HG03565 (cell line): ENCODE results near the gene PACSIN3.
"Not testable (repeated sequence)": the region's sequence is repeated elsewhere in the genome, so short reads cannot be mapped to it uniquely, and the experiment has no call there.

Experiments used
- ATAC-seq: cut with Tn5 transposase; IDR thresholded peaks from one replicate; pipeline ENCODE4 v1.9.1; 2021; ENCODE audit warnings: mild to moderate bottlenecking, moderate library complexity; ENCODE audit not compliant: unreplicated experiment

PACSIN3 gene

DNA sequence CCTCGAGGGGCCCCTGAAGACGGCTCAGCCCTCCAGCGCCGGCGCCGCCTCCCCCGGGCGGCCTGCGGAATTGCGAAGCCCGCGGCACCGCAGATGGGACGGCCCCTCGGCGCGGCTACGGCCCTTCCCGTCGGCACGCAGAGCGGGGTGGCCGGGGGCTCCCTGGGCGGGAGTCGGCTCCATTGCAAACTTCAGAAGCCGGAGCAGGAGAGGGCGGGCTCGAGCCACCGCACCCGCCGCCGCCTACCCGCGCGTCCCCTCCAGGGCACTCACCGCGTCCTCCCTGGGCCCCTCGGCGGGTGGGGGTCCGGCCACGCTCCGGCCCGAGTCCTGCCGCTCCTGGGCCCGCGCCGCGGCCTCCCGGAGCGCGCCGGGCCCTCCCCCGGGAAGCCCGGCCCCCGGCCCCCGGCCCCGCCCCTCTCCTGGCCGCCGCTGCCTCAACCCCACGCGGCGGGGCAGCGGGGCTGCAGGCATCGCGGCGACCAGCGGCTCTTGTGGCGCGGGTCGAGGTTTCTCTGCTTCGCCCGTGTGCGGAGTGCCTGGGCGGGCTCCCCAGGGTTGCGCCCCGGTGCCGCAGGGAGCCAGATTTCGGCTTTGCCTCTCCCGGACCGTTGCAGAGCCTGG is at the start of gene PACSIN3:
TSS of gene PACSIN3 (minus strand) at position 359 of the 624 bp plus-strand sequence. CDS start 3,707 bp downstream, outside the sequence.
- no peak for ATAC-seq

DNA sequence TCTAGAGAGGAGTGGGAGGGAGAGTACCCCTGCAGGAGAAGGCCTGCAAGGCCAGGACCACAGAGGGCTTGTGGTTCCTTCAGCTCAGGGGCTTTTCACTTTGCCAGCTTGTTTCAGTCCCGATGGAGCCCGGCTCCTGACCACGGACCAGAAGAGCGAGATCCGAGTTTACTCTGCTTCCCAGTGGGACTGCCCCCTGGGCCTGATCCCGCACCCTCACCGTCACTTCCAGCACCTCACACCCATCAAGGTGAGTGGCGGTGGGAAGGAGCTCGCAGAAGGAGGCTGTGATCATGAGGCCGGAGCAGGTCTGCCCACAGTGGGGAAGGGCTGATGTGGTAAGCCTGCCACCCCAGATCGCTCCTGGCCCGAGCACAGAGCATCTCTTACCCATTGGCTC is 48.9 kb upstream of the PACSIN3 start:
- no peak for ATAC-seq

DNA sequence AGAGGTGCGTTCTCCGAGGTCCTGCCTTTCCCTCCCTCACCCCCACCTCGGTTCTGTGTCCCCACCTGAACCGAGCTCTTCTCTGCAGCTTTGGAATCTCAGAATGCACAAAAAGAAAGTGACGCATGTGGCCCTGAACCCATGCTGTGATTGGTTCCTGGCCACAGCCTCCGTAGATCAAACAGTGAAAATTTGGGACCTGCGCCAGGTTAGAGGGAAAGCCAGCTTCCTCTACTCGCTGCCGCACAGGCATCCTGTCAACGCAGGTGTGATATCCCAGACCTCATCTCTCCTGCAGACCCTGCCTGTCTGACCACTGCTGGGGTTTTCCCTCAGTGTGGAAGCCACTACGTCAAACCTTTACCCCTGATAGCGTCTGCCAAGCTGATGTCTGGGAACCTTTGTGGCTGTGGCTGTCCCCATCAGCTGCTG is 48.5 kb upstream of the PACSIN3 start:
- ATAC-seq, result no peak

DNA sequence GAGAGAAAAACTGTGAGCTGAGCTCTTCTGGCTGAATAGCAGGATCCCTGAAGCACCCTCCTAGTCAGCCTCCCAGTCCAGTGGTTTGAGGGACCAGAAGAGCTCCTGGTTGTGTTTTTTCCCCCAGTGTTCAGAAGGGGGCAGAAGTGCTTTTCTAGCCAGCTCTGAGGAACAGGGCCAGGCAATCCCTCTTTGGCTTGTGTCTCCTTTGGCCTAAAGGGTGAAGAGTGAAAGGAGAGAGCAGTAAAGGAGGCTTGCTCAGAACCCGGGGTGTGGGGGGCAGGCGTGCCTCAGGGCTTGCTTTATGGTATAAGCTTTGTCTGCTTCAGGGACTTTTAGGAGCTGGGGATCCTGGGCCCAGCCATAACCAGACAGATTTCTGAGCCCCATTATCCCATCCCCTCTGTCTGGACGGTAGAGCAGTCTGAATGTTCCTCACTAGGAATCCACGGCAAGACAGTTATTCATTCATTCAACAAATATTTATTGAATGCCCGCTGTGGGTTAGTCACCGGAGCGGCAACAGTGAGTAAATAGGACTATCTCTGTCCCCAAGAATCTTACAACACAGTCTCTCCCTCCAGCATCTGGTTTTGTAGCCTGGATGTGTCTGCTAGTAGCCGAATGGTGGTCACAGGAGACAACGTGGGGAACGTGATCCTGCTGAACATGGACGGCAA is 47.9 kb upstream of the PACSIN3 start:
- no peak for ATAC-seq

DNA sequence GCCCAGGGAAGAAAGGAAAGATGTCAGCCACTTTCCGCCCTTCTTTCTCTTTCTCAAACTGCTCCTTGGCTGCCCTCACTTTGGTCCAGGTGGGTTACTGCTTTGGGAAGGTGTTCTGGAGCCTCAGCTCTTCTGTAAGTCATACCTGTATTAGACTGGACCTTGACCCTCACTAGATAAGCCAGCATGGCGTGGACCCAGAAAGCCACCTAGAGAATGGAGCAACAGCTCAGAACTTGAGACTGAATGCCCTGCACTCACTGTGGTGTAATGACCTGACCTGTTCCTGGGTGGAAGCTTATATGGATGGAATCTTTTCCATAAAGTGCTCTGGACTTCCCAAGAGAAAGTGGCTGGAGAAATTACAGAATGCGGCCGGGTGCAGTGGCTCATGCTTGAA is 46.8 kb upstream of the PACSIN3 start:
- ATAC-seq, result no peak

DNA sequence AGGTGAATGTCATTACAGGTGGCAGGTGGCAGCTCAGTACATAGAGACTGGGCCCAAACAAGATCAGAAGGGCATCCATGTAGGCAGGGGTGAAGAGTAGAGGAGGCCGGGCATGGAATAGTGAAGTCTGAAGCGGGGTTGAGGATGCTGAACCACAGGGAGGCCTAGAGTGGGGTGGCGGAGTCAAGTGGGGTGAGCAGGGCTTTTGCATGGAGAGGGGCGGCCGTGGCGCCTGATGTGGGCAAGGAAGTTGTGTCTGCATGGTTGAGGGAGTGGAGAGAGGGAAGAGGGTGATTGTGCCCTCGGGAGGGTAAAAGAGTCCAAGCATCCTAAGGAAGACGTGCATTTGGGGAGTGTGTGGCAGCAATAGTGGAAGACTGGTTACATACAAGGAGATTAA is 42.9 kb upstream of the PACSIN3 start:
- no peak for ATAC-seq

DNA sequence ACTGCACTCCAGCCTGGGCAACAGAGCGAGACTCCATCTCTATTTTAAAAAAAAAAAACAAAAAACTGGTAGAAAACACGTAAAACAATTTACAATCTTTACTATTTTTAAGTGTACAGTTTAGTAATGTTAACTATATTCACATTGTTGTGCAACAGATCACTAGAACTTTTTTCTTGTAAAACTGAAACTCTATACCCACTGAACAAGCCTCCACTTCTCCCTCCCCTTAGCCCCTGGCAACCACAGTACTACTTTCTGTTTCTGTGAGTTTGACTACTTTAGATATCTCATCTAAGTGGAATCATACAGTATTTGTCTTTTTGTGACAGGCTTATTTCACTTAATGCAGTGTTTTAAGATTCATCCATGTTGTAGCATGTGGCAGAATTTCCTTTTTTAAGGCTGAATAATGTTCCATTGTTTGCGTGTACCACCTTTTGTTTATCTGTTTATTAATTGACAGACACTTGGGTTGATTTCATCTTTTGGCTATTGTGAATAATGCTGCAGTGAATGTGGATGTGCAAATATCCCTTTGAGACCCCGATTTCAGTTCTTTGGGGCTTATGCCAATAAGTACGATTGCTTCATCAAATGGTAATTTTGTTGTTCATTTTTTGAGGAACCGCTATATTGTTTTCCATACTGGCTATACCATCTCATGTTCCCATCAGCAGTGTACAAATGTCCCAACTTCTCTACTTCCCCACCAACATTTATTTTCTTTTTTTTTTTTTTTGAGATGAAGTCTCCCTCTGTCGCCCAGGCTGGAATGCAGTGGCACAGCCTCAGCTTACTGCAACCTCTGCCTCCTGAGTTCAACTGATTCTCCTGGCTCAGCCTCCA is 39.5 kb upstream of the PACSIN3 start:
- peak; percentile 77 for ATAC-seq

DNA sequence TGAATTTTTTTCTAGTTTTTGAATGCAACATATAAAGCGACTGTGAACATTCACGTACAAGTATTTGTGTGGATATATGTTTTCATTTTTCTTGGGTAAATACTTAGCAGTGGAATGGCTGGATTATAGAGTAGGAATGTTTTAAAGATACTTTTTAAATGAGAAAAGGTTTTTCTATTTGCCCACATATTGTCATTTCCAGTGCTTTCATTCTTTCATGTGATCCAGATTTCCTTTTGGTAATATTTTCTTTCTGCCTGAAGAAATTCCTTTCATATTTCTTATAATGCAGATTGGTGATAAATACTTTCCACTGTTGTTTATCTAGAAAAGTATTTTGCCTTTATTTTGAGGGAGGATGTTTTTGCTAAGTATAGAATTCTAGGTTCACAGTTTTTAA is 36.5 kb upstream of the PACSIN3 start:
- ATAC-seq, result no peak

DNA sequence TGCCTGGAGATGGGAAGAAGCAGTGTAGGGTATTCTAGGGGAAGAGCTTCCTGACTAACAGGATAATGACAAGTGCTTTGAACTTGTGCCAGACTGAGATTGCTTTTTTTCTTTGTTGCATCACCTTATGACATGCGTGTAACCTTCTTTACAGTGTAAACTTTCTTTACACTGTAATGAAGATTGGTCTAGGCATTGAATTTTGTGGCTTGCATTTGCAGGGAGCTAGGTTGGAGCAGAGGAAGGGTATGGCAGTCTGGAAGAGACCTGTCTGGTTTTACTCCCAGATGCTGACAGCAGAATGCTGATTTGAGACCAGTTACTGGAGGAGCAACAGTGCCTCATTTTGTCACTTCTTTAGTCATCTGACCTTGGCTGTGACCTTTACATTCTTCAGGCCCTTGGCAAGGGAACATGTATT is 34.2 kb upstream of the PACSIN3 start:
- ATAC-seq, result no peak

DNA sequence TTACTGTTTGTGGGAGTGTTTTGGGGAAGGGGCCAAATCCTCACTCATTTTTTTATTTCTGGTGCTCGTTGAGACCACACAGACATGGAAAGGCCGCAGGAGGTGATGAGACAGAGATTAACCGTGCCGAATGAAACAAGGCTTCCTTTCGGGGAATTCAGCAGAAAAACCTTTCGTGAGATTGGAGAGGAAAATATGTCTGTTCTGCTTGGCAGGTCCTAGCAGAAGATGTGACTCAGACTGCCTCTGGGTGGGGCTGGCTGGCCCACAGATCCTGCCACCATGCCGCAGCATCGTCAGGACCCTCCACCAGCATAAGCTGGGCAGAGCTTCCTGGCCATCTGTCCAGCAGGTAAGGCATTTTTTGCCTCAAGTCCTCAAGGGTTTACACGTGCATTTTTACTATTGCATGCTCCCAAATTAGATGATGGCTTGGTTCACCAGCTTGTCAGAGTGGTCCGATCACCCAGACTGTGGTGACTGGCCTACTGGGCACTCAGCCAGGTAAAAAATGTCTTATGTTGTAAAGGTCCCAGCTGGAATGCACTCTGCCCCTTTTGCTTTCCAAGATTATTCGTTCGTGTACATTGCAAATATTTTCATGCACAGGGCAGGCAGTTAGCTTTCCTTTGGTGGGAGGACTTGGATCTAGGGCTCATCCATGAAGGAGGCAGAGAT is 30.0 kb upstream of the PACSIN3 start:
- peak; percentile 32 for ATAC-seq

DNA sequence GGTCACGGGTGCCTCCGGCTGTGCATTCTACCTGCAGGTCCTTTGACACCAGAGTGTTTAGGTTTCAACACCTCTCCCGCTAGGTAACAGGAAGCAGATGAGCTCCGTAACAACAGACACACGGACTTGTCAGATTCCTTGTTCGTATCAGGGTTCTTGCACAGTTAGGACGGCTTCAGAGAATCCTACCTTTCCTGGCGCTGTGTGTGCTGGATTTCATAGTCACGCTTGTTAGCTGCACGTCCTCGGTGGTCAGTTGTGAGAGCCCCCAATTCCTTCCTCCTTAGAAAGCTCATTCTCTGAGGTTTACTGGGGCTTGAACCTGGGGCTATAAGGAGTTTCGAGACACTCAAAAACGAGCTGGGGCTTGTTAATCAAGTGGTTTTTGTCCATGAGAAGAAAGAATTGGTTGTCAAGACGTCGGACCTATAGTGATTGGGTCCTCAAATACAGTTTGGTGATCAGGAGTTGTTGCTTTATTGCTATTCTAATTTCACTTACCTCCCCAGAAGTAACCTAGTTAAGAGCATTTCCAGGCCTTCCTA is 29.2 kb upstream of the PACSIN3 start:
- no peak for ATAC-seq

DNA sequence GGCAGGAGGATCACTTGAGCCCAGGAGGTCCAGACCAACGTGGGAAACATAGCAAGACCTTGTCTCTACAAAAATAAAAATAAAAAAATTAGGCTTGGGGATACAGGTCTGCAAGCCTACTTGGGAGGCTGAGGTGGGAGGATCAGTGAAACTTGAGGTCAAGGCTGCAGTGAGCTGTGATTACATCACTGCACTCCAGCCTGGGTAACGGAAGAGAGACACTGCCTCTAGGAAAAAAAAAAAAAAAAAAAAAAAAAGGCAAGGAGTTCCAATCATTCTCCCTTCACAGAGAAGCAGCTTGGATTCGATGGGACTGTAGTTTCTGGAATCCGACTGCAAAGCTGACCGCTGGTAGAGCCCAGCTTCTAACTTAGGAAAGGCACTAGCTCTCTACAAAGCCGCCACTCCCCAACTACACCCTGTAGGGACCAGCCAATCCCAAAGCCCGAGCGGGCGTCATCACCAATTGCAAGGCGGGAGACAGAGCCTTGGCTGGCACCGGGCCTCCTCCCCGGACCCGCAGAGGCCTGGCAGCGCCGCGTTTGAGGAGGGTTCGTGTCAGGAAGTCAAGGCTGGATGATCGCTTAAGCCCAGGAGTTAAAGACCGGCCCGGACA is 27.8 kb upstream of the PACSIN3 start:
- ATAC-seq, result peak; percentile 40

DNA sequence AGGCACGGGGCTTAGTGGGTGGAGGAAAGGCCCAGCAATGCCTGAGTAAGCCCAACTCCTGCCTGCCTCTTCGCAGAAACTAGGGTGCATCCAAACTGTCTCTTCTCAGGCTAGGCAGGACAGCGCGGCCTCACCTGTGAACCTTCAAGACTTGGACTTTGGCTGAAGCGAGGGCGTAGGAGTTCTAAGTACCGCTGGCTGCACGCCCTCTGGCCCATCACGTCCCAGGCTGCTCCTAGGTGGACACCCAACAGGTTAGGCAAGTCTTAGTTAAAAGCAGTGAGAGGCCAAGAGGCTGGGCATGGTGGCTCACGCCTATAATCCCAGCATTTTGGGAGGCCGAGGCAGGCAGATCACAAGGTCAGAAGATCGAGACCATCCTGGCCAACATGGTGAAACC is 26.7 kb upstream of the PACSIN3 start:
- ATAC-seq, result no peak

DNA sequence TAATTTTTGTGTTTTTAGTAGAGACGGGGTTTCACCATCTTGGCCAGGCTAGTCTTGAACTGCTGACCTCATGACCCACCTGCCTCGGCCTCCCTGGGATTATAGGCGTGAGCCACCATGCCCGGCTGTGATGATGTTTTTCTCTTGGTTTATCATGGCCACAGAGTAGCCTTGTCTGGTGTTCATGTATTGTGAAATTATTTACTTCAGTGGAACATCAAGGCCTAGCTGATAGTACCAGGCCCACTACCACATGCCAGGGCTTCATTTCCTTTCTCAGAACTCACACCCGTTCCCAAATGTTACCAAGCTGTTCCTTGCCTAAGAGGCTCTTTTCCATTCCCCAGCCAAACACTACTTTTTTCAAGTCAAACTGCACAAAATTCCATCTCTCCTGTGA is 22.4 kb upstream of the PACSIN3 start:
- no peak for ATAC-seq

DNA sequence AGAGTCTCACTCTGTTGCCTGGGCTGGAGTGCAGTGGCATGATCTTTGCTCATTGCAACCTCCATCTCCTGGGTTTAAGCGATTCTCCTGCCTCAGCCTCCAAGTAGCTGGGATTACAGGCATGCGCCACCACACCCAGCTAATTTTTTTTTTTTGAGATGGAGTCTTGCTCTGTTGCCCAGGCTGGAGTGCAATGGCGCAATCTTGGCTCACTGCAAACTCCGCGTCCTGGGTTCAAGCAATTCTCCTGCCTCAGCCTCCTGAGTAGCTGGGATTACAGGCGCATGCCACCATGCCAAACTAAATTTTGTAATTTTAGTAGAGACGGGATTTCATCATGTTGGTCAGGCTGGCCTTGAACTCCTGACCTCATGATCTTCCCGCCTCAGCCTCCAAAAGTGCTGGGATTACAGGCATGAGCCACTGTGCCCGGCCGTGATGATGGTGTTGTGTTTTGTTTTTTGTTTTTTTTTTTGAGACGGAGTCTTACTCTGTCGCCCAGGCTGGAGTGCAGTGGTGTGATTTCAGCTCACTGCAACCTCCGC is 21.8 kb upstream of the PACSIN3 start:
- ATAC-seq, result not testable (repeated sequence)

DNA sequence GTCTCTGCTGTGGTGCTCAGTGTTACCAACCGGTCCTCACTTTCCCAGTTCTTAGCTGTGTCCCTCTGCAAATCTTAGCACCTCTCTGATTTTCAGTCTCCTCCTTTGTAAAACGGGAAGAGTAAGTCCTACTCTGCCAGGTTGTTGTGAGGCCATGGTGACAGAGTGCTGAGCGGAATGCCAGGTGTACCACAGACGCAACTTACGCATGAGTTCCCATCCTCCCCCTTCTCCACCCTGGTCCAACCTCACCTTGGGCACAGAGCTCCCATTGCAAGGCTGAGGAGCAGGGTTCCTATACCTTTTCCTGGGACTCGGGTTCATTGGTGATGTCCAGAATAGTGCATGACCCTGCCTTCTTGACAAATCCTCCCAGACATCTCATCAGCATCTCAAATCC is 21.2 kb upstream of the PACSIN3 start:
- ATAC-seq, result no peak

DNA sequence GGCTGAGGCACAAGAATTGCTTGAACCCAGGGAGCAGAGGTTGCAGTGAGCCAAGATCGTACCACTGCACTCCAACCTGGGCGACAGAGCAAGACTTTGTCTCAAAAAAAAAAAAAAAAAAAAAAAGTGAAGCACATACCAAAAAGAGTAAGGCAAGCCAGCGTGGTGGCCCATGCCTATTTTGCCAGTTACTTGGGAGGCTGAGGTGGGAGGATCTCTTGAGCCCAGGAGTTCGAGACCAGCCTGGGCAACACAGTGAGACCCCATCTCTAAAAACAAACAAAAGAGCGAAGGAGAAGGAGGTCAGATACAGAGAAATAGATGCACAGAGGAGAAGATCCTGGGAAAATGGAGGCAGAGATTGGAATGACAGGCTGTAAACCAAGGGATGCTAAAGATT is 20.3 kb upstream of the PACSIN3 start:
- ATAC-seq, result not testable (repeated sequence)

DNA sequence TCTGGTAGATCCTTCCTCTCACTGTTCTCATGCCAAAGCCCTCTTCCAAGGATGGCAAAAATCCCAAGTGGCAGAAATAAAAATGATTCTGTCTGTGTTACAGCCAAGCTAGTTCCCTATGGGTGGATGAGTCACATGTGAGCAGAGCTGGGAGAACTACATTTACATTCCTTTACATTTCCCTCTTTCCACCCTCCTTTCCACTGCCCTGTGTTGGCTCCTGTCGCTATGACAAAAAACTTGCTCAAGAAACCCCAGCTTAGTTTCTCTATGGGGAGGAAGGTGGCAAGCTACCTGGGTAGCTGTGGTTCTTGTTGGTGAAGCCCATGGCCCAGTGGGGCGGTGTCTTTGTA is 18.4 kb upstream of the PACSIN3 start:
- no peak for ATAC-seq

DNA sequence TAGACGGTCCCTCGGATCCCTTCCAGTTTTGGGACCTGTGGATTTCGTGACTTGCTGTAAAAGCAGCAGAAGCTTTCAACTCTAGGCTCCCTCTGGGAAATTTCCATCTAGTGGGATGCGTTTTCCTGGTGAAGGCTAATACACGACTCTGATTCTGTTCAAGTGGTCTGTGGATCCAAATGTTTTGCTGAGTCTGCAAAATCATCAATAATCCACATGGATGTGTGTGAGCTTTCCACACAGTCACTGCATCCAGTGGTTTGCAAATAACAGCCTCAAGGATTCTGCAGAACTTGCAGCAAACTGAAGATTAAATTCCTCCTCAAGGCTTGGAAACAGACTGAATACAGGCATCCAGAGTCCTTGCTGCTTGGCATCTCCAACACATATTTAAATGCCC is 16.3 kb upstream of the PACSIN3 start:
- no peak for ATAC-seq

DNA sequence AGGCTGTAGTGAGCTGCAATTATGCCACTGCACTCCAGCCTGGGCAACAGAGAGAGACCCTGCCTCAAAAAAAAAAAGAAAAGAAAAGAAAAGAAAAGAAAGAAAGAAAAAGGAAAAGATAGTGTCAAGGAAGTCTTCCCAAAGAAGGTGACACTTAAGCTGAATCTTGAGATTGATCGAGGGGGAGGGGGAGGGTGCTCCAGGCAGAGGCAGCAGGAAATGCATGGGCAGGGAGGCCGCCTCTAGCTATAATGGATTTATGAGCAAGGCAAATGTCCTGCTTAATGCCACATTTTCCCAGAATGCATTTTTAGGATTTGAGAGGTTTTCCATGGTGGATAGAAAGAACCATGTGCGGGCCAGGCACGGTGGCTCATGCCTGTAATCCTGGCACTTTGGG is 14.8 kb upstream of the PACSIN3 start:
- ATAC-seq, result no peak
